PC-3 (cell line): ENCODE measurements around the gene TARDBP. TPM values are rescaled to one million over a fixed set of nuclear protein-coding genes. Genes with fewer than 3 reads are reported as not detected.
A peak's percentile ranks its signal among the peaks of the same experiment; 100 is the strongest.

Experiments used
- ATAC-seq: fragments of 200-7000 bp; cut with Tn5 transposase; 2 replicates; pipeline ENCODE4 v1.9.1; 2020; ENCODE audit warnings: mild to moderate bottlenecking, moderate library complexity
- BruUV-seq: library from RNA; stranded (reverse); fragments of 400-500 nt; replicated peaks from 2 replicates; lab custom pipeline; 2021; lab: Mats Ljungman, UMichigan
- CTCF ChIA-PET: fragments of 300-600 bp; sonication (Branson Sonifier 250); formaldehyde crosslinking; loops from one replicate; lab custom pipeline; 2022; ENCODE audit warnings: antibody characterized with exemption; lab: Charles Lee
- POLR2A ChIA-PET: fragments of 300-600 bp; sonication (Branson Sonifier 250); formaldehyde crosslinking; loops from one replicate; lab custom pipeline; 2022; ENCODE audit warnings: antibody characterized with exemption; ENCODE audit not compliant: unreplicated experiment; lab: Charles Lee
- DNase-seq: peaks from one replicate; pipeline ENCODE4 v3.0.0-alpha.2; 2015
- H2AFZ ChIP-seq: fragments of 300-600 bp; sonication (generic); 2 replicates; pipeline ENCODE4 v1.6.0; 2016; ENCODE audit warnings: antibody characterized with exemption, low read length
- H3F3A ChIP-seq: fragments of 300-600 bp; sonication (generic); one replicate; pipeline ENCODE4 v1.6.0; 2017; ENCODE audit warnings: antibody characterized with exemption, low read length, control low read depth, mild to moderate bottlenecking; ENCODE audit not compliant: unreplicated experiment
- H3K27ac ChIP-seq: fragments of 300-600 bp; sonication (generic); 2 replicates; pipeline ENCODE4 v1.5.1; 2016; ENCODE audit warnings: mild to moderate bottlenecking, low read length
- H3K27me3 ChIP-seq: fragments of 300-600 bp; sonication (generic); 2 replicates; pipeline ENCODE4 v1.6.1; 2016; ENCODE audit warnings: low read length, mixed read lengths
- H3K36me3 ChIP-seq: fragments of 300-600 bp; sonication (generic); 2 replicates; pipeline ENCODE4 v1.6.1; 2016; ENCODE audit warnings: low read depth, mixed run types, low read length, mixed read lengths
- H3K4me1 ChIP-seq: fragments of 300-600 bp; sonication (generic); 2 replicates; pipeline ENCODE4 v1.5.1; 2016; ENCODE audit warnings: low read length; ENCODE audit not compliant: insufficient read depth
- H3K4me2 ChIP-seq: fragments of 300-600 bp; sonication (generic); 2 replicates; pipeline ENCODE4 v1.6.0; 2016; ENCODE audit warnings: low read length
- H3K4me3 ChIP-seq: fragments of 300-600 bp; sonication (generic); 2 replicates; pipeline ENCODE4 v1.5.1; 2016; ENCODE audit warnings: mild to moderate bottlenecking, low read length, mixed read lengths
- H3K79me2 ChIP-seq: fragments of 300-600 bp; sonication (generic); 2 replicates; pipeline ENCODE4 v1.6.1; 2017; ENCODE audit warnings: low read length, mixed read lengths
- H3K9ac ChIP-seq: fragments of 300-600 bp; sonication (generic); 2 replicates; pipeline ENCODE4 v1.6.0; 2016; ENCODE audit warnings: mild to moderate bottlenecking, low read length
- H3K9me2 ChIP-seq: fragments of 300-600 bp; sonication (generic); replicated peaks from 2 replicates; pipeline ENCODE4 v1.6.1; 2016; ENCODE audit warnings: mixed run types, low read length, mixed read lengths
- H3K9me3 ChIP-seq: fragments of 300-600 bp; sonication (generic); 2 replicates; pipeline ENCODE4 v1.6.1; 2016; ENCODE audit warnings: low read length, mixed read lengths
- H4K20me1 ChIP-seq: fragments of 300-600 bp; sonication (generic); 2 replicates; pipeline ENCODE4 v1.6.1; 2016; ENCODE audit warnings: low read length, mixed read lengths
- CTCF ChIP-seq: fragments of 300-600 bp; sonication (generic); conservative IDR thresholded peaks from 2 replicates; pipeline ENCODE4 v1.5.1; 2017; ENCODE audit warnings: antibody characterized with exemption, low read depth, mild to moderate bottlenecking, low read length
- EZH2 ChIP-seq: fragments of 300-600 bp; sonication (generic); IDR thresholded peaks from one replicate; pipeline ENCODE4 v1.6.1; 2017; ENCODE audit warnings: antibody characterized with exemption, mild to moderate bottlenecking, low read length; ENCODE audit not compliant: unreplicated experiment
- EZH2phosphoT487 ChIP-seq: fragments of 300-600 bp; sonication (generic); IDR thresholded peaks from 2 replicates; pipeline ENCODE4 v1.6.1; 2018; ENCODE audit warnings: mild to moderate bottlenecking, antibody characterized with exemption, low read length, borderline replicate concordance
- intact Hi-C: fragments of 100-400 bp; cut with micrococcal nuclease; formaldehyde crosslinking; loops from 2 replicates; pipeline ENCODE4 v1.9.0; 2023
- total RNA-seq: library from RNA; depleted of rRNA; stranded (reverse); fragments of >200 nt; gene quantifications from 2 replicates; pipeline ENCODE4 v1.2.3, GENCODE V29; 2014

Gene TARDBP
- total RNA-seq, 1 experiment from 2014 or later = 78.5 TPM

GRCh38 chr1:10975567-10976326 lies 36.7 kb upstream of the TARDBP start:
- ChIA-PET CTCF (interaction anchor here (0.6 to 0.7 kb wide), 2 partner anchors 277 to 287 kb away, joined by 3 to 6 read pairs; no protein-coding TSS in a partner anchor), POLR2A (no interaction called here)
- no peaks in the 10 kb centered on the region for H3F3A ChIP-seq
- no peaks in the 10 kb centered on the region for H3K9me3 ChIP-seq
- no peaks in the 10 kb centered on the region for H3K79me2 ChIP-seq
- H4K20me1 ChIP-seq = no peaks in the 10 kb centered on the region
- DNase-seq = peak; percentile 61
- H3K4me1 ChIP-seq = peaks cover 13% of the 10 kb centered on the region; the same call in 1 of the 2 replicates
- BruUV-seq = no TSS peak
- peak overlapping the region; percentile 65 for H2AFZ ChIP-seq
- intact Hi-C loops = no loop called here
- no peaks in the 10 kb centered on the region for H3K27me3 ChIP-seq
- no peaks in the 10 kb centered on the region for H3K36me3 ChIP-seq
- TF ChIP-seq CTCF = no peak
- no peak for TF ChIP-seq EZH2phosphoT487
- no peak for TF ChIP-seq EZH2
- no peak overlapping the region for H3K4me3 ChIP-seq
- peak overlapping the region; percentile 6; the same call in 1 of the 2 replicates for H3K4me2 ChIP-seq
- H3K9me2 ChIP-seq = no peaks in the 10 kb centered on the region
- H3K27ac ChIP-seq = no peak overlapping the region
- no peak overlapping the region for H3K9ac ChIP-seq
- peak; percentile 73 for ATAC-seq

GRCh38 chr1:10978719-10979118 lies 33.7 kb upstream of the TARDBP start:
- DNase-seq (no peak), ATAC-seq (no peak)
- Histone ChIP-seq H3K4me3 (no peak overlapping the region), H3K9me3 (no peaks in the 10 kb centered on the region), H3K79me2 (no peaks in the 10 kb centered on the region), H3K9me2 (no peaks in the 10 kb centered on the region), H3K4me1 (peaks cover 14% of the 10 kb centered on the region; the same call in 1 of the 2 replicates), H3K27me3 (no peaks in the 10 kb centered on the region), H3K36me3 (no peaks in the 10 kb centered on the region), H4K20me1 (no peaks in the 10 kb centered on the region), H3K27ac (no peak overlapping the region), H3F3A (no peaks in the 10 kb centered on the region), H3K4me2 (no peak overlapping the region), H3K9ac (no peak overlapping the region), H2AFZ (no peak overlapping the region)
- ChIA-PET POLR2A (no interaction called here), CTCF (no interaction called here)
- TF ChIP-seq EZH2phosphoT487 = no peak
- no peak for TF ChIP-seq CTCF
- no peak for TF ChIP-seq EZH2
- intact Hi-C loops = no loop called here
- BruUV-seq = no TSS peak

- H3K9me3 ChIP-seq = no peaks in the 10 kb centered on the region
- ChIA-PET CTCF (interaction anchor here (0.6 kb wide), 1 partner anchor 1638 kb away, joined by 4 read pairs; the partner anchor contains the start of gene DHRS3), POLR2A (no interaction called here)
- no peak overlapping the region for H3K9ac ChIP-seq
- no peak overlapping the region for H3K27ac ChIP-seq
- no peaks in the 10 kb centered on the region for H4K20me1 ChIP-seq
- no TSS peak for BruUV-seq
- no peaks in the 10 kb centered on the region for H3K27me3 ChIP-seq
- H3K4me3 ChIP-seq = no peak overlapping the region
- no peaks in the 10 kb centered on the region for H3K36me3 ChIP-seq
- peaks cover 14% of the 10 kb centered on the region; the same call in 1 of the 2 replicates for H3K4me1 ChIP-seq
- no peak for TF ChIP-seq CTCF
- TF ChIP-seq EZH2phosphoT487 = no peak
- TF ChIP-seq EZH2 = no peak
- ATAC-seq (no peak), DNase-seq (no peak)
- no peaks in the 10 kb centered on the region for H3F3A ChIP-seq
- intact Hi-C loops = no loop called here
- no peaks in the 10 kb centered on the region for H3K9me2 ChIP-seq
- no peak overlapping the region for H2AFZ ChIP-seq
- H3K79me2 ChIP-seq = no peaks in the 10 kb centered on the region
- no peak overlapping the region for H3K4me2 ChIP-seq
Observed at GRCh38 chr1:10979483-10979920, 33.0 kb upstream of the TARDBP start.
